Loucy (cell line): ENCODE data around the gene NELL2.

Experiments
- CTCF ChIP-seq: fragments of 200-600 bp; sonication (generic); conservative IDR thresholded peaks from 2 replicates; pipeline ENCODE4 v1.5.1; 2014; ENCODE audit warnings: mild to moderate bottlenecking, antibody characterized with exemption, low read length
- EZH2phosphoT487 ChIP-seq: fragments of 200-600 bp; IDR thresholded peaks from 2 replicates; pipeline ENCODE4 v1.6.1; 2018; ENCODE audit warnings: antibody characterized with exemption, mild to moderate bottlenecking, moderate library complexity, borderline replicate concordance

GRCh38 chr12:44502681-44503080, 373.4 kb downstream of the NELL2 start:
- no peak for TF ChIP-seq CTCF
- no peak for TF ChIP-seq EZH2phosphoT487
